IPS-18a (cell line): ENCODE results near the gene IGSF11.

Experiments
- H3K27ac ChIP-seq: one replicate; pipeline ENCODE4 v1.5.1; 2013; ENCODE audit warnings: low read length
- H3K27me3 ChIP-seq: one replicate; pipeline ENCODE4 v1.6.1; 2013; ENCODE audit warnings: mild to moderate bottlenecking, low read length; ENCODE audit not compliant: control insufficient read depth, insufficient read depth
- H3K36me3 ChIP-seq: one replicate; pipeline ENCODE4 v1.6.1; 2013; ENCODE audit warnings: low read depth, low read length; ENCODE audit not compliant: control insufficient read depth
- H3K4me1 ChIP-seq: one replicate; pipeline ENCODE4 v1.6.1; 2013; ENCODE audit warnings: low read depth, low read length; ENCODE audit not compliant: control insufficient read depth
- H3K4me3 ChIP-seq: one replicate; pipeline ENCODE4 v1.5.1; 2013; ENCODE audit warnings: low read length
- H3K9ac ChIP-seq: one replicate; pipeline ENCODE4 v1.6.1; 2013; ENCODE audit warnings: mild to moderate bottlenecking, low read length, moderate library complexity
- H3K9me3 ChIP-seq: one replicate; pipeline ENCODE4 v1.6.1; 2013; ENCODE audit warnings: low read depth, low read length; ENCODE audit not compliant: control insufficient read depth

IGSF11 gene

DNA sequence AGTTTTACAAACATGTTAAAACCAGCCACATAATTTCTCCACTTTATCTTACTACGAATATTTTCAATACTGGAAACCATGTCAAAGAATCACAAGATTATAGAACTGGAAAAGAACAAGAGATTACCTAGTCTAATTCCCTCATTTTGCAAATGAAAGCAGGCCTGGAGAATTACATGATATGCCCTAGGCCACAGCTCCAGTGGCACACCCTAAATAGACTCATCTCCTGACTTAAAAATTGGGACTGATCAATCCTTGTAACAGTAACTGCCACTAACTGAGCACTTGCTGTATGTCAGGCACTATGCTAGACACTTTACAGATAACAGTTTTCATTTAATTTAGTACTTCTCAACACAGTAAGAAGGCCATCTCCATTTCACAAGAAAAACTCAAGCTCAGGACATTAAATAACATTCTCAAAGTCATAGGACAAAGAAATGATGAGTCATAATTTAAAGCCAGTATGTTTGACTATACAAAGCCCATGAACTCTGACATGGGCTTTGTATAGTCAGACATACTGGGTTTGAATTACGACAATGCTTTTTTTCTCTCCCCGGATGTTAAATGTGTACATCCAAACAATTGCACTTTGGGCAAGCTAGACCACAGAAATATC, 9.4 kb downstream of the IGSF11 start:
- H3K27ac ChIP-seq = no peak overlapping the region
- H3K4me1 ChIP-seq = no peaks in the 10 kb centered on the region
- no peaks in the 10 kb centered on the region for H3K27me3 ChIP-seq
- H3K4me3 ChIP-seq = no peak overlapping the region
- H3K36me3 ChIP-seq = no peaks in the 10 kb centered on the region
- no peaks in the 10 kb centered on the region for H3K9me3 ChIP-seq
- H3K9ac ChIP-seq = no peak overlapping the region

GRCh38 chr3:119019767-119020518, 14.7 kb downstream of the IGSF11 start:
- Histone ChIP-seq H3K4me1 (peaks cover 12% of the 10 kb centered on the region), H3K9ac (no peak overlapping the region), H3K36me3 (no peaks in the 10 kb centered on the region), H3K4me3 (no peak overlapping the region), H3K27ac (no peak overlapping the region), H3K9me3 (no peaks in the 10 kb centered on the region), H3K27me3 (no peaks in the 10 kb centered on the region)

GRCh38 chr3:119018690-119019463, 15.8 kb downstream of the IGSF11 start:
- Histone ChIP-seq H3K27ac (no peak overlapping the region), H3K4me3 (no peak overlapping the region), H3K27me3 (no peaks in the 10 kb centered on the region), H3K9ac (no peak overlapping the region), H3K4me1 (peaks cover 12% of the 10 kb centered on the region), H3K9me3 (no peaks in the 10 kb centered on the region), H3K36me3 (no peaks in the 10 kb centered on the region)

GRCh38 chr3:119015942-119016341, 18.7 kb downstream of the IGSF11 start:
- Histone ChIP-seq H3K36me3 (no peaks in the 10 kb centered on the region), H3K27ac (no peak overlapping the region), H3K9me3 (no peaks in the 10 kb centered on the region), H3K4me1 (peaks cover 12% of the 10 kb centered on the region), H3K27me3 (no peaks in the 10 kb centered on the region), H3K4me3 (no peak overlapping the region), H3K9ac (no peak overlapping the region)

DNA sequence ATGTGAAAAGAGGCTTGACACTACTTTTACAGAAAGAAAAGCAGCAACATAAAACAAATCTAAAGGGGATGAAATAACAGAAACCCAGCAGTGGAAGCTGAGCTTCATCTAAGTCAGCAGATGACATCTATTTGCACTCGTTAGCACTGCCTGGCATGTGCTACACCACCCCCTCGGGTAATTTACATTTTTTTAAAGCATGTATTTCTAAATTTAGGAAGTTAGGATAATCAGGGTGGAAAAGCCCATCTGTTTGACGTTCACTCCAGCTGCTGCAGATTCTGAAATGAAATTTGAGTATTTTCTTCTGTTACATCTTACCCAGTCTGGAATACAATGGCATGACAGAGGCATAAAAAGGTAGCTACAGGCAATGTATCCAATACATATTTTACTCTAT, 20.7 kb downstream of the IGSF11 start:
- H3K36me3 ChIP-seq = no peaks in the 10 kb centered on the region
- H3K9me3 ChIP-seq = no peaks in the 10 kb centered on the region
- no peaks in the 10 kb centered on the region for H3K27me3 ChIP-seq
- H3K27ac ChIP-seq = no peak overlapping the region
- no peak overlapping the region for H3K9ac ChIP-seq
- no peak overlapping the region for H3K4me3 ChIP-seq
- H3K4me1 ChIP-seq = peaks cover 5% of the 10 kb centered on the region

- H3K27me3 ChIP-seq = no peaks in the 10 kb centered on the region
- no peak overlapping the region for H3K9ac ChIP-seq
- no peaks in the 10 kb centered on the region for H3K9me3 ChIP-seq
- H3K27ac ChIP-seq = no peak overlapping the region
- H3K4me3 ChIP-seq = no peak overlapping the region
- H3K4me1 ChIP-seq = peaks cover 5% of the 10 kb centered on the region
- H3K36me3 ChIP-seq = no peaks in the 10 kb centered on the region
These were observed 23.1 kb downstream of the IGSF11 start for GRCh38 chr3:119011528-119011927.

GRCh38 chr3:118997190-118997589, 37.5 kb downstream of the IGSF11 start:
- Histone ChIP-seq H3K4me1 (peaks cover 2% of the 10 kb centered on the region), H3K27ac (no peak overlapping the region), H3K4me3 (no peak overlapping the region), H3K27me3 (no peaks in the 10 kb centered on the region), H3K36me3 (no peaks in the 10 kb centered on the region), H3K9ac (no peak overlapping the region), H3K9me3 (no peaks in the 10 kb centered on the region)

DNA sequence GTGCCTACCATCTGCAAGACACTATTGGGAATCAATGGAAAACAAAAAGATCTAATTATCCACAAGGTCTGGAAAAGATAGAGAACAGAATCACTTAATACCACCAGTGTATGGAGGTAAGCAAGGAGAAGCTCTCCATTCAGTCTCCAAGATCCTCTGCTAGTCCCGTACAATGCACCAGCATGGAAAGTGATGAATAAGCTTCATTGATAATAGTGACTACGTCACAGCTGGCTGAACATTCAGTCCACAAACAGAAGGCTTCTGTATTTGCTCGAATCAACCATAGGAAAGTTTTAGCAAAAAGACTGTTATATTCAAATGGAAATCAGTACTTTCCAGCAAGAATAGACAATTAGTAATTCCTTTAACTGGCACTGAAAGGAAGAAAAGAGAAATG, 42.9 kb downstream of the IGSF11 start:
- Histone ChIP-seq H3K9me3 (no peaks in the 10 kb centered on the region), H3K27ac (no peak overlapping the region), H3K4me3 (no peak overlapping the region), H3K27me3 (no peaks in the 10 kb centered on the region), H3K36me3 (no peaks in the 10 kb centered on the region), H3K4me1 (peaks cover 46% of the 10 kb centered on the region), H3K9ac (no peak overlapping the region)

DNA sequence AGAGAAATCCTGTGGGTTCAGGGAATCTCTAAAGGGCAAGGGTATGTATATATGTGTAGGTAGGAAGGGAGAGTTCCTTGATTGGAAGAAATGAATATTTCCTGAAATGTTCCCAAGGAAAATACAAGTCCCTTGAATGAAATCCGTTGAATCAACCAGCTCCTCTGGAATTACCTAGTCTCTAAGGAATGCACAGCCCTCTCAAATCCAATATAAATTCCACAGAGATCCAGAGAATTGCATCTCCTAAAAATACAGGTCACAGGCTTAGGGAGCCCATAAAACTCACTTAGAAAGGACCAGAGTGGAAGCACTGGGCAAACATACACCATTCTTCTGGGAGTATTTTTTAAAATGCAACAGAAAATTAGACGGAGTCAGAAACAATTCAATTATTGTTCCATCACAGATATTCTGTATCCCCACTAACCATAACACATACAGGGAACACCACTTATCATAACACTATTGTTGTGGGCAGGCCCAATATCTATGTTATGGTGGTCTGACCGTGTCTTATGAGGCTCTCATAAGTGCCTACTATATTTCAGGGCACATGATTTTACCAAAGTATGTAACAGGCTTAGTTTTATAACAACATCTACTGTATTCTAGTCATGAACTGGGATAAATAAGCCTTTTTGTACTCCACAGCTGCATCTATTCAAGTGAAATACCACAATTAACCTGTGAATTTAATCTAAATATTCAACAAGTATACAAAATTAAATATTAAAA, 43.7 kb downstream of the IGSF11 start:
- Histone ChIP-seq H3K9me3 (no peaks in the 10 kb centered on the region), H3K4me3 (no peak overlapping the region), H3K4me1 (peaks cover 49% of the 10 kb centered on the region), H3K27me3 (no peaks in the 10 kb centered on the region), H3K36me3 (no peaks in the 10 kb centered on the region), H3K27ac (no peak overlapping the region), H3K9ac (no peak overlapping the region)

GRCh38 chr3:118988198-118989130, 46.2 kb downstream of the IGSF11 start:
- Histone ChIP-seq H3K9ac (no peak overlapping the region), H3K27ac (no peak overlapping the region), H3K4me3 (peak overlapping the region; percentile 34), H3K36me3 (no peaks in the 10 kb centered on the region), H3K9me3 (no peaks in the 10 kb centered on the region), H3K27me3 (no peaks in the 10 kb centered on the region), H3K4me1 (peaks cover 52% of the 10 kb centered on the region)
